Liver (tissue), 9 donors: Measurements from ENCODE around the gene ZBTB17. TPM values are rescaled to one million over a fixed set of nuclear protein-coding genes. Genes with fewer than 3 reads are reported as not detected.
A peak's percentile ranks its signal among the peaks of the same experiment; 100 is the strongest.

Source experiments
- DNase-seq: peaks from one replicate; pipeline ENCODE4 v3.0.0-alpha.2; 2017; ENCODE audit warnings: low spot score
- H3K27ac ChIP-seq, 2 donors: one replicate each; pipeline ENCODE4 v1.7.0; 2013; ENCODE audit warnings: inconsistent platforms in 2 of 2, low read length in 2 of 2, control low read depth in 1 of 2, low read depth in 1 of 2, mild to moderate bottlenecking in 1 of 2
- H3K27me3 ChIP-seq, 4 donors: one replicate each; pipeline versions ENCODE4 v1.6.1 to v1.7.0; 2013; ENCODE audit warnings: low read length in 3 of 4, inconsistent platforms in 1 of 4, mild to moderate bottlenecking in 1 of 4, moderate library complexity in 1 of 4; ENCODE audit not compliant: control insufficient read depth in 4 of 4, insufficient read depth in 4 of 4
- H3K36me3 ChIP-seq, 4 donors: one replicate each; pipeline versions ENCODE4 v1.6.1 to v1.7.0; 2013; ENCODE audit warnings: low read length in 3 of 4, mild to moderate bottlenecking in 3 of 4, low read depth in 1 of 4, moderate library complexity in 1 of 4; ENCODE audit not compliant: control insufficient read depth in 4 of 4, insufficient read depth in 3 of 4
- H3K4me1 ChIP-seq, 4 donors: one replicate each; pipeline versions ENCODE4 v1.6.1 to v1.7.0; 2013; ENCODE audit warnings: low read length in 3 of 4, mild to moderate bottlenecking in 3 of 4, moderate library complexity in 1 of 4; ENCODE audit not compliant: control insufficient read depth in 4 of 4, insufficient read depth in 4 of 4
- H3K4me3 ChIP-seq, 3 donors: one replicate each; pipeline versions ENCODE4 v1.6.1 to v1.7.0; 2013; ENCODE audit warnings: low read length in 3 of 3, control low read depth in 1 of 3, low read depth in 1 of 3, mild to moderate bottlenecking in 1 of 3
- H3K9ac ChIP-seq, 2 donors: one replicate each; pipeline ENCODE4 v1.7.0; 2013; ENCODE audit warnings: low read length in 2 of 2, mild to moderate bottlenecking in 2 of 2, moderate library complexity in 2 of 2, control low read depth in 1 of 2, low read depth in 1 of 2
- H3K9me3 ChIP-seq, 4 donors: one replicate each; pipeline versions ENCODE4 v1.6.1 to v1.7.0; 2013; ENCODE audit warnings: low read length in 3 of 4; ENCODE audit not compliant: control insufficient read depth in 4 of 4
- ATF3 ChIP-seq: IDR thresholded peaks from 2 replicates; pipeline ENCODE4 v1.6.1; 2016; ENCODE audit warnings: antibody characterized with exemption
- EGR1 ChIP-seq, 2 donors: IDR thresholded peaks; 2 replicates each; pipeline ENCODE4 v1.6.1; 2016 to 2018; ENCODE audit warnings: antibody characterized with exemption in 2 of 2, low read depth in 2 of 2
- FOXA2 ChIP-seq: IDR thresholded peaks from 2 replicates; pipeline ENCODE4 v1.6.1; 2016; ENCODE audit warnings: antibody characterized with exemption
- GABPA ChIP-seq, 2 donors: IDR thresholded peaks in 1 of 2; conservative IDR thresholded peaks in 1 of 2; 2 replicates each; pipeline ENCODE4 v1.6.1; 2016; ENCODE audit warnings: antibody characterized with exemption in 2 of 2, mild to moderate bottlenecking in 1 of 2, moderate library complexity in 1 of 2
- HNF4A ChIP-seq, 2 donors: conservative IDR thresholded peaks; 2 replicates each; pipeline ENCODE4 v1.6.1; 2016; ENCODE audit warnings: antibody characterized with exemption in 2 of 2, mild to moderate bottlenecking in 2 of 2
- JUND ChIP-seq, 2 donors: IDR thresholded peaks; 2 replicates each; pipeline ENCODE4 v1.6.1; 2016; ENCODE audit warnings: antibody characterized with exemption in 2 of 2
- MAX ChIP-seq: IDR thresholded peaks from 2 replicates; pipeline ENCODE4 v1.6.1; 2016; ENCODE audit warnings: antibody characterized with exemption
- NR2F2 ChIP-seq: IDR thresholded peaks from 2 replicates; pipeline ENCODE4 v1.6.1; 2016; ENCODE audit warnings: antibody characterized with exemption
- REST ChIP-seq: IDR thresholded peaks from 2 replicates; pipeline ENCODE4 v1.6.1; 2016; ENCODE audit warnings: antibody characterized with exemption, mild to moderate bottlenecking
- RXRA ChIP-seq, 2 donors: IDR thresholded peaks; 2 replicates each; pipeline ENCODE4 v1.6.1; 2017 to 2018; ENCODE audit warnings: antibody characterized with exemption in 2 of 2, mild to moderate bottlenecking in 1 of 2
- SP1 ChIP-seq: IDR thresholded peaks from 2 replicates; pipeline ENCODE4 v1.6.1; 2018; ENCODE audit warnings: antibody characterized with exemption, mild to moderate bottlenecking
- YY1 ChIP-seq: IDR thresholded peaks from 2 replicates; pipeline ENCODE4 v1.6.1; 2016; ENCODE audit warnings: antibody characterized with exemption, mild to moderate bottlenecking
- ZBTB33 ChIP-seq: IDR thresholded peaks from 2 replicates; pipeline ENCODE4 v1.6.1; 2016; ENCODE audit warnings: antibody characterized with exemption
- WGBS: extraction: QIAGEN DNeasy Blood & Tissue Kit; methylation state at CpG from one replicate; pipeline ENCODE4 v1.1.7; 2013; 5-methylcytosine and 5-hydroxymethylcytosine counted together
- polyA plus RNA-seq, 2 donors: library from polyadenylated mRNA; stranded (reverse) in 1 of 2; unstranded in 1 of 2; fragments of 200-250 nt in 1 of 2; fragments of >200 nt in 1 of 2; fragmentation: Nextera tagmentation in 1 of 2; extraction: Ambion mirVana in 1 of 2; gene quantifications; one replicate each; pipeline versions ENCODE4 v1.2.1 to v1.2.3, GENCODE V29; 2013 to 2015
- total RNA-seq, 2 donors: library from RNA; depleted of rRNA; stranded (reverse); fragments of >200 nt; gene quantifications; one replicate each; pipeline ENCODE4 v1.2.3, GENCODE V29; 2014
- donor health status: healthy.
- donor health status: healthy.
- donor health status: healthy.
- donor health status: healthy.
- donor health status: healthy.

ZBTB17 gene
- total and polyA plus RNA-seq, 4 donors = 8.9 to 15.1 (median 9.9) TPM

- WGBS = 72% methylated on average over 4 of the region's 4 CpGs
- DNase-seq = no peak
- Histone ChIP-seq H3K27ac (peak overlapping the region in 1 of 2 donors; percentile 58), H3K9me3 (no peaks in the 10 kb centered on the region), H3K36me3 (no peaks in the 10 kb centered on the region), H3K9ac (no peak overlapping the region), H3K4me1 (peaks cover 2 to 10% (median 6%) of the 10 kb centered on the region in 4 donors), H3K27me3 (no peaks in the 10 kb centered on the region), H3K4me3 (no peak overlapping the region)
- TF ChIP-seq REST (no peak), SP1 (no peak), FOXA2 (no peak), GABPA (IDR thresholded peaks at IDR 0.05 in 1 of 2, conservative IDR thresholded peaks at IDR 0.05 in 1 of 2) (no peak), YY1 (no peak), ATF3 (no peak)
These were observed 38.0 kb upstream of the ZBTB17 start for GRCh38 chr1:16013908-16014258.

GRCh38 chr1:16013220-16013907, 37.5 kb upstream of the ZBTB17 start:
- Histone ChIP-seq H3K9me3 (no peaks in the 10 kb centered on the region), H3K4me3 (peak overlapping the region in 1 of 3 donors; percentile 41), H3K9ac (no peak overlapping the region), H3K4me1 (peaks cover 0 to 10% (median 6%) of the 10 kb centered on the region in 4 donors), H3K36me3 (no peaks in the 10 kb centered on the region), H3K27me3 (no peaks in the 10 kb centered on the region), H3K27ac (peak overlapping the region; percentile 25 to 58)
- TF ChIP-seq EGR1 (IDR thresholded peaks at IDR 0.05; ENCODE audit: low read depth in 2 of 2) = no peak
- no peak for TF ChIP-seq NR2F2
- no peak for TF ChIP-seq REST
- TF ChIP-seq MAX = no peak
- no peak for TF ChIP-seq RXRA (IDR thresholded peaks at IDR 0.05)
- TF ChIP-seq HNF4A (conservative IDR thresholded peaks at IDR 0.05) = no peak
- TF ChIP-seq ZBTB33 = no peak
- peak; percentile 74 for TF ChIP-seq ATF3
- peak; percentile 79 to 81 for TF ChIP-seq JUND (IDR thresholded peaks at IDR 0.05)
- no peak for DNase-seq
- WGBS = 32% methylated on average over 28 of the region's 28 CpGs
